NOMO-1 (cell line): Measurements from ENCODE around the gene TRAPPC6A.
A peak's percentile ranks its signal among the peaks of the same experiment; 100 is the strongest.

ENCODE experiments used
- DNase-seq, 2 experiments: peaks; one replicate each; lab custom pipeline; 2025; ENCODE audit not compliant: unreplicated experiment in 2 of 2; lab: John Stamatoyannopoulos, UW

TRAPPC6A gene

GRCh38 chr19:45177817-45178261, at the start of gene TRAPPC6A:
Gene TRAPPC6A (minus strand): TSS chr19:45178237. CDS start chr19:45178218, 19 bp downstream.
- DNase-seq, result peak; percentile 83 to 85

- DNase-seq, result no peak
Observed at GRCh38 chr19:45224645-45225044, 46.6 kb upstream of the TRAPPC6A start.

GRCh38 chr19:45223879-45224278, 45.8 kb upstream of the TRAPPC6A start:
- DNase-seq, result no peak

GRCh38 chr19:45222724-45223123, 44.7 kb upstream of the TRAPPC6A start:
- no peak for DNase-seq

- peak; percentile 25 to 40 for DNase-seq
Observed at GRCh38 chr19:45218911-45219743, 41.1 kb upstream of the TRAPPC6A start.

- no peak for DNase-seq
Observed at GRCh38 chr19:45218426-45218825, 40.4 kb upstream of the TRAPPC6A start.

GRCh38 chr19:45217957-45218334, 39.9 kb upstream of the TRAPPC6A start:
- no peak for DNase-seq

- DNase-seq, result no peak
Observed at GRCh38 chr19:45217193-45217956, 39.3 kb upstream of the TRAPPC6A start.

GRCh38 chr19:45216667-45217066, 38.6 kb upstream of the TRAPPC6A start:
- DNase-seq, result no peak

GRCh38 chr19:45215391-45216191, 37.6 kb upstream of the TRAPPC6A start:
- DNase-seq, result no peak

- no peak for DNase-seq
Observed at GRCh38 chr19:45213031-45213430, 35.0 kb upstream of the TRAPPC6A start.

GRCh38 chr19:45211751-45212381, 33.8 kb upstream of the TRAPPC6A start:
- DNase-seq, result no peak

GRCh38 chr19:45206328-45206727, 28.3 kb upstream of the TRAPPC6A start:
- no peak for DNase-seq

- no peak for DNase-seq
Observed at GRCh38 chr19:45205810-45206209, 27.8 kb upstream of the TRAPPC6A start.

- no peak for DNase-seq
Observed at GRCh38 chr19:45202637-45203036, 24.6 kb upstream of the TRAPPC6A start.

GRCh38 chr19:45200568-45200967, 22.5 kb upstream of the TRAPPC6A start:
- DNase-seq, result no peak

GRCh38 chr19:45195764-45196163, 17.7 kb upstream of the TRAPPC6A start:
- no peak for DNase-seq

- DNase-seq, result no peak
Observed at GRCh38 chr19:45191375-45191774, 13.3 kb upstream of the TRAPPC6A start.

GRCh38 chr19:45189971-45190370, 11.9 kb upstream of the TRAPPC6A start:
- no peak for DNase-seq

- peak; percentile 35 to 44 for DNase-seq
Observed at GRCh38 chr19:45187421-45188100, 9.5 kb upstream of the TRAPPC6A start.
